Measurements from ENCODE around the gene SLC38A2.

The SLC38A2 gene

DNA sequence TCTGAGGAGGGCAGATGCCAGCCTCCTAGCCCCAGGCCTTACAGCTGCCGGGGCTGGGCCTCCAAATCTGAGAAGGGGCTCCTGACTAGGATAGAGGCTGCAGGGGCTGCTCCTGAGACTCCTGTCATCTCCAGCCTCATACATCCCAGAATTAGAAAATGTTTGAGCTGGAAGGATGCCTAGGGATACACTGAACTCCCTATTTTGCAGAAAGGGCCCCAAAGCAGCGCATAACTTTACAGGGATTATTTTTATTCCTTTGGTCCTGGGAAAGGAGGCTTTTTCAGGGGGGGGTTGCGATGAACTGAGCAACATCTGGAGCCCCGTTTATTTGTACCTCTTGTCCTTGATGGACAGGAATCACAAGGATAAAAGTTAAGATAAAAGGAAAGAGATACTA lies 35.9 kb upstream of the SLC38A2 start:
- Histone ChIP-seq H3K79me2 (no peaks in the 10 kb centered on the region), H3K4me3 (ENCODE audit: low read depth, low read length) (no peak overlapping the region), H2AFZ (no peak overlapping the region), H3K4me2 (ENCODE audit: low read length) (no peak overlapping the region), H3K36me3 (ENCODE audit: control insufficient read depth, insufficient read depth, low read length) (no peaks in the 10 kb centered on the region), H3K27ac (no peak overlapping the region), H3K9ac (no peak overlapping the region), H3K9me3 (ENCODE audit: control insufficient read depth, low read length) (no peaks in the 10 kb centered on the region), H3K4me1 (peaks cover 5% of the 10 kb centered on the region), H3K27me3 (ENCODE audit: control insufficient read depth, insufficient read depth, low read length) (no peaks in the 10 kb centered on the region)
- TF ChIP-seq, protein P1, sequence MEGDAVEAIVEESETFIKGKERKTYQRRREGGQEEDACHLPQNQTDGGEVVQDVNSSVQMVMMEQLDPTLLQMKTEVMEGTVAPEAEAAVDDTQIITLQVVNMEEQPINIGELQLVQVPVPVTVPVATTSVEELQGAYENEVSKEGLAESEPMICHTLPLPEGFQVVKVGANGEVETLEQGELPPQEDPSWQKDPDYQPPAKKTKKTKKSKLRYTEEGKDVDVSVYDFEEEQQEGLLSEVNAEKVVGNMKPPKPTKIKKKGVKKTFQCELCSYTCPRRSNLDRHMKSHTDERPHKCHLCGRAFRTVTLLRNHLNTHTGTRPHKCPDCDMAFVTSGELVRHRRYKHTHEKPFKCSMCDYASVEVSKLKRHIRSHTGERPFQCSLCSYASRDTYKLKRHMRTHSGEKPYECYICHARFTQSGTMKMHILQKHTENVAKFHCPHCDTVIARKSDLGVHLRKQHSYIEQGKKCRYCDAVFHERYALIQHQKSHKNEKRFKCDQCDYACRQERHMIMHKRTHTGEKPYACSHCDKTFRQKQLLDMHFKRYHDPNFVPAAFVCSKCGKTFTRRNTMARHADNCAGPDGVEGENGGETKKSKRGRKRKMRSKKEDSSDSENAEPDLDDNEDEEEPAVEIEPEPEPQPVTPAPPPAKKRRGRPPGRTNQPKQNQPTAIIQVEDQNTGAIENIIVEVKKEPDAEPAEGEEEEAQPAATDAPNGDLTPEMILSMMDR (IDR thresholded peaks at IDR 0.05): no peak

GRCh38 chr12:46407361-46407760 lies 34.8 kb upstream of the SLC38A2 start:
- H3K4me3 ChIP-seq (ENCODE audit: low read depth, low read length): no peak overlapping the region
- H3K27me3 ChIP-seq (ENCODE audit: control insufficient read depth, insufficient read depth, low read length): no peaks in the 10 kb centered on the region
- no peaks in the 10 kb centered on the region for H3K9me3 ChIP-seq (ENCODE audit: control insufficient read depth, low read length)
- H3K79me2 ChIP-seq: no peaks in the 10 kb centered on the region
- H3K4me1 ChIP-seq: peaks cover 5% of the 10 kb centered on the region
- no peak overlapping the region for H2AFZ ChIP-seq
- TF ChIP-seq, protein P1 (IDR thresholded peaks at IDR 0.05): no peak
- H3K9ac ChIP-seq: no peak overlapping the region
- H3K4me2 ChIP-seq (ENCODE audit: low read length): no peak overlapping the region
- H3K36me3 ChIP-seq (ENCODE audit: control insufficient read depth, insufficient read depth, low read length): no peaks in the 10 kb centered on the region
- H3K27ac ChIP-seq: no peak overlapping the region

- Histone ChIP-seq H3K27me3 (ENCODE audit: control insufficient read depth, insufficient read depth, low read length) (no peaks in the 10 kb centered on the region), H2AFZ (no peak overlapping the region), H3K36me3 (ENCODE audit: control insufficient read depth, insufficient read depth, low read length) (no peaks in the 10 kb centered on the region), H3K4me3 (ENCODE audit: low read depth, low read length) (no peak overlapping the region), H3K9me3 (ENCODE audit: control insufficient read depth, low read length) (no peaks in the 10 kb centered on the region), H3K4me1 (peaks cover 5% of the 10 kb centered on the region), H3K9ac (no peak overlapping the region), H3K4me2 (ENCODE audit: low read length) (no peak overlapping the region), H3K27ac (no peak overlapping the region), H3K79me2 (no peaks in the 10 kb centered on the region)
- TF ChIP-seq, protein P1 (IDR thresholded peaks at IDR 0.05): no peak
Observed at GRCh38 chr12:46406352-46407027, 33.9 kb upstream of the SLC38A2 start.

DNA sequence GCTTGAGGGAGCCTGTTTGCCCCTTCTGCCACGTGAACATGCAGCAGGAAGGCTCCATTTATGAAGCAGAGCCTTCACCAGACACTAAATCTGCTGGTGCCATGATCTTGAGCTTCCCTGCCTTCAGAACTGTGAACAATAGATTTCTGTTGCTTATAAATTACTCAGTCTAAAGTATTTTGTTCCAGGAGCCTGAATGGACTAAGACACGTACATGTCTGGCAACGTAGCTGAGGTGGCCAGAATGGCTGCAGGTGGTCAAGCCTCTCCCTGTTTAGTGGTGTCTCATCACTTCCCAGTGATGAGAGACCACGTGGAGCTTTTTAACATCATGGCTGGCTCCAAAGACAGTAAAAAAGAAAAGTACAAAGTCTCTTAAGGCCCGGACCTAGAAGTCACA lies 32.2 kb upstream of the SLC38A2 start:
- Histone ChIP-seq H3K4me3 (ENCODE audit: low read depth, low read length) (no peak overlapping the region), H3K36me3 (ENCODE audit: control insufficient read depth, insufficient read depth, low read length) (no peaks in the 10 kb centered on the region), H3K4me2 (ENCODE audit: low read length) (no peak overlapping the region), H3K9me3 (ENCODE audit: control insufficient read depth, low read length) (no peaks in the 10 kb centered on the region), H3K4me1 (peaks cover 5% of the 10 kb centered on the region), H2AFZ (no peak overlapping the region), H3K79me2 (no peaks in the 10 kb centered on the region), H3K27me3 (ENCODE audit: control insufficient read depth, insufficient read depth, low read length) (no peaks in the 10 kb centered on the region), H3K9ac (no peak overlapping the region), H3K27ac (no peak overlapping the region)
- TF ChIP-seq, protein P1 (IDR thresholded peaks at IDR 0.05): no peak

GRCh38 chr12:46404225-46404631 lies 31.7 kb upstream of the SLC38A2 start:
- Histone ChIP-seq H3K27me3 (ENCODE audit: control insufficient read depth, insufficient read depth, low read length) (no peaks in the 10 kb centered on the region), H3K79me2 (no peaks in the 10 kb centered on the region), H2AFZ (no peak overlapping the region), H3K36me3 (ENCODE audit: control insufficient read depth, insufficient read depth, low read length) (no peaks in the 10 kb centered on the region), H3K4me3 (ENCODE audit: low read depth, low read length) (no peak overlapping the region), H3K4me1 (peaks cover 5% of the 10 kb centered on the region), H3K4me2 (ENCODE audit: low read length) (no peak overlapping the region), H3K9ac (no peak overlapping the region), H3K27ac (no peak overlapping the region), H3K9me3 (ENCODE audit: control insufficient read depth, low read length) (no peaks in the 10 kb centered on the region)
- TF ChIP-seq, protein P1 (IDR thresholded peaks at IDR 0.05): no peak
